CD14-positive monocyte (primary cell): Measurements from ENCODE around the gene SNX25. TPM values are rescaled to one million over a fixed set of nuclear protein-coding genes. Genes with fewer than 3 reads are reported as not detected.

Experiments
- DNase-seq, 3 donors: peaks; one replicate each; pipeline ENCODE4 v3.0.0-alpha.2; 2011 to 2022
- H2AFZ ChIP-seq: 2 replicates; pipeline ENCODE4 v1.6.0; 2012; ENCODE audit warnings: mild to moderate bottlenecking, low read depth, low read length, inconsistent platforms; ENCODE audit not compliant: insufficient read depth, poor library complexity, severe bottlenecking
- H3K27ac ChIP-seq, 2 donors: 1 replicate in 1 of 2; 2 replicates in 1 of 2; pipeline ENCODE4 v1.5.1; 2012 to 2013; ENCODE audit warnings: low read length in 2 of 2, control low read depth in 1 of 2, inconsistent platforms in 1 of 2, low read depth in 1 of 2, mild to moderate bottlenecking in 1 of 2
- H3K27me3 ChIP-seq, 2 donors: one replicate each; pipeline versions ENCODE4 v1.6.0 to v1.6.1; 2011 to 2013; ENCODE audit warnings: low read length in 2 of 2; ENCODE audit not compliant: control insufficient read depth in 2 of 2, insufficient read depth in 2 of 2
- H3K36me3 ChIP-seq, 2 donors: replicated peaks in 1 of 2; 1 replicate in 1 of 2; 2 replicates in 1 of 2; pipeline versions ENCODE4 v1.5.1 to v1.6.1; 2012 to 2013; ENCODE audit warnings: low read length in 2 of 2, control low read depth in 1 of 2, inconsistent platforms in 1 of 2, mild to moderate bottlenecking in 1 of 2; ENCODE audit not compliant: insufficient read depth in 2 of 2, control insufficient read depth in 1 of 2
- H3K4me1 ChIP-seq, 2 donors: 1 replicate in 1 of 2; 2 replicates in 1 of 2; pipeline versions ENCODE4 v1.5.1 to v1.6.1; 2012 to 2013; ENCODE audit warnings: low read length in 2 of 2, control low read depth in 1 of 2, inconsistent platforms in 1 of 2, mild to moderate bottlenecking in 1 of 2, moderate library complexity in 1 of 2; ENCODE audit not compliant: insufficient read depth in 2 of 2, control insufficient read depth in 1 of 2
- H3K4me2 ChIP-seq: replicated peaks from 2 replicates; pipeline ENCODE3; 2012; ENCODE audit warnings: low read length, moderate library complexity, mild to moderate bottlenecking; ENCODE audit not compliant: poor library complexity, severe bottlenecking; ENCODE audit errors: extremely low read depth
- H3K4me3 ChIP-seq, 3 experiments: fragments of 200-600 bp in 1 of 3; sonication (generic) in 1 of 3; replicated peaks in 1 of 3; 1 replicate in 2 of 3; 2 replicates in 1 of 3; pipeline ENCODE4 v1.5.1; 2011 to 2013; ENCODE audit warnings: low read length in 3 of 3, mild to moderate bottlenecking in 3 of 3, control low read depth in 2 of 3, low read depth in 2 of 3, inconsistent platforms in 1 of 3, moderate library complexity in 1 of 3
- H3K79me2 ChIP-seq: 2 replicates; pipeline ENCODE4 v1.6.0; 2012; ENCODE audit warnings: mild to moderate bottlenecking, control low read depth, inconsistent platforms, low read length, moderate library complexity; ENCODE audit not compliant: insufficient read depth
- H3K9ac ChIP-seq: 2 replicates; pipeline ENCODE4 v1.6.0; 2017; ENCODE audit warnings: low read length, mild to moderate bottlenecking; ENCODE audit not compliant: insufficient read depth, poor library complexity, severe bottlenecking
- H3K9me3 ChIP-seq, 2 donors: replicated peaks in 1 of 2; 1 replicate in 1 of 2; 2 replicates in 1 of 2; pipeline versions ENCODE4 v1.5.1 to v1.6.1; 2012 to 2013; ENCODE audit warnings: low read length in 2 of 2, control low read depth in 1 of 2; ENCODE audit not compliant: control insufficient read depth in 1 of 2, insufficient read depth in 1 of 2
- H4K20me1 ChIP-seq: 2 replicates; pipeline ENCODE4 v1.6.0; 2012; ENCODE audit warnings: mild to moderate bottlenecking, low read length, control low read depth, moderate library complexity; ENCODE audit not compliant: insufficient read depth
- H3K27ac Mint-ChIP-seq, 7 donors: one replicate each; pipeline ENCODE4 v1.8.0; 2020; ENCODE audit warnings: mild to moderate bottlenecking in 7 of 7, mixed read lengths in 7 of 7, moderate library complexity in 6 of 7, inconsistent platforms in 2 of 7
- H3K27me3 Mint-ChIP-seq, 3 donors: one replicate each; pipeline ENCODE4 v1.8.0; 2021 to 2022; ENCODE audit warnings: low read depth in 3 of 3, mild to moderate bottlenecking in 3 of 3, mixed read lengths in 3 of 3, moderate library complexity in 3 of 3, inconsistent platforms in 1 of 3
- H3K36me3 Mint-ChIP-seq, 2 donors: one replicate each; pipeline ENCODE4 v1.8.0; 2020; ENCODE audit warnings: mixed read lengths in 2 of 2, inconsistent platforms in 1 of 2, mild to moderate bottlenecking in 1 of 2
- H3K4me1 Mint-ChIP-seq: one replicate; pipeline ENCODE4 v1.8.0; 2020; ENCODE audit warnings: mild to moderate bottlenecking, mixed read lengths
- H3K4me3 Mint-ChIP-seq, 2 donors: one replicate each; pipeline ENCODE4 v1.8.0; 2020; ENCODE audit warnings: mild to moderate bottlenecking in 2 of 2, mixed read lengths in 2 of 2, moderate library complexity in 1 of 2
- H3K9me3 Mint-ChIP-seq, 7 donors: one replicate each; pipeline ENCODE4 v1.8.0; 2020 to 2022; ENCODE audit warnings: mixed read lengths in 7 of 7, mild to moderate bottlenecking in 6 of 7, moderate library complexity in 6 of 7, inconsistent platforms in 2 of 7
- CTCF ChIP-seq: fragments of 200-600 bp; IDR thresholded peaks from one replicate; pipeline ENCODE4 v1.8.0; 2022; ENCODE audit warnings: antibody characterized with exemption, mild to moderate bottlenecking
- WGBS: methylation state at CpG from one replicate; pipeline ENCODE4 v1.1.5; 2013; ENCODE audit warnings: missing lambda C conversion rate; ENCODE audit not compliant: insufficient coverage; 5-methylcytosine and 5-hydroxymethylcytosine counted together
- intact Hi-C, 2 donors: fragments of 100-400 bp; cut with micrococcal nuclease; formaldehyde crosslinking; loops; one replicate each; pipeline versions ENCODE4 v1.15.0 to v1.15.1; 2023
- polyA plus RNA-seq, 3 donors: library from polyadenylated mRNA; depleted of rRNA in 1 of 3; unstranded in 2 of 3; stranded (reverse) in 1 of 3; fragments of 300-500 nt in 2 of 3; fragments of >200 nt in 1 of 3; fragmentation: Illumina TruSeq in 2 of 3; gene quantifications; 1 replicate in 2 of 3; 2 replicates in 1 of 3; pipeline ENCODE4 v1.2.3, GENCODE V29; 2012 to 2021

SNX25 gene
- polyA plus RNA-seq, 3 donors = 0.31 to 0.40 (median 0.36) TPM

DNA sequence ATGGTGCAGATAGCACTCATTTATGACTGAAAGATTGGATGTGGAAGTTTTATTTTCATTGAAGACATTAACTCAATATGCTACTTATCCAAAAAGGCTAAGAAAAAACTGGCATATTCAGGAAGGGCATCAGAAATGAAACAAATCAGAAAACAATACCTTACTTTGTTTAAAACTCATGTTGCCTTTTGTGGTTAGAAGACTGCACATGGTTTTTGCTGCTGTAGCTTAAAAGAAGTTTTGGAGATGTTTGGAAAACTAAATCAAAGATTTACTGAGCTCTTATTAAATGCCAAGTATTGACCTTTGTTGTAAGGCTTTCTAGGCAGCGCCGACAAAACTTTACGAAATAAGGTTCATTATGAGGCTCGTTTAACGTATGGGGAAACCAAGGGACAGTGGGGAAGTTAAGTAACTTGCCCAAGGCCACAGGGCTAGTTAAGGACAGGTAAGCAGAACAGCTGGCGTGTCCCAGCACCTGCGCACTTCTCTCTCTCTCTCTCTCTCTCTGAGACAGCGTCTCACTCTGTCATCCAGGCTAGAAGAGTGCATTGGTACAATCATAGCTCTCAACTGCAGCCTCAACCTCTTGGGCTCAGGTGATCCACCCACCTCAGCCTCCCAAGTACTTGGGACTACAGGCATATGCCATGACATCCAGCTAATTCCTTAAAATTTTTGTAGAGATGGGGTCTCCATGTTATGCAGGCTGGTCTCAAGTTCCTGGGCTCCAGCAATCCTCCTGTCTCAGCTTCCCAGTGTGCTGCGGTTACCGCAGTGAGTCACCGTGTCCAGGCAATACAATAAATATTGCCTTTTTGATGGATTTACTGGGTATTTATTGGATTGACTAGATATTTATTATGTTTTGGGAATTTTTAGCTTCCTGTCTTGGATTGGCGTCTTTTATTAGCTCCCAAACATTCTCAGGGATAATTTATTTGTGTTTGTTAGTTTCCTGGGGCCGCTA, 170.2 kb downstream of the SNX25 start:
- Mint-ChIP-seq H3K9me3 (peaks cover 3 to 14% (median 8%) of the 10 kb centered on the region in 7 donors), H3K27ac (no peak overlapping the region), H3K4me3 (no peak overlapping the region), H3K4me1 (peaks cover under 1% of the 10 kb centered on the region), H3K36me3 (no peaks in the 10 kb centered on the region), H3K27me3 (peaks cover 13 to 22% (median 20%) of the 10 kb centered on the region in 3 donors)
- Histone ChIP-seq H2AFZ (no peak overlapping the region), H3K9me3 (peaks cover 0 to 8% of the 10 kb centered on the region in 2 donors), H3K79me2 (no peaks in the 10 kb centered on the region), H3K4me3 (no peak overlapping the region), H3K4me2 (no peak overlapping the region), H3K9ac (no peak overlapping the region), H3K4me1 (no peaks in the 10 kb centered on the region), H3K36me3 (no peaks in the 10 kb centered on the region), H4K20me1 (no peaks in the 10 kb centered on the region), H3K27me3 (peaks cover 11 to 15% of the 10 kb centered on the region in 2 donors), H3K27ac (no peak overlapping the region)
- intact Hi-C loops = no loop called here
- DNase-seq = no peak
- 95% methylated on average over 6 of the region's 13 CpGs for WGBS
- no peak for TF ChIP-seq CTCF

DNA sequence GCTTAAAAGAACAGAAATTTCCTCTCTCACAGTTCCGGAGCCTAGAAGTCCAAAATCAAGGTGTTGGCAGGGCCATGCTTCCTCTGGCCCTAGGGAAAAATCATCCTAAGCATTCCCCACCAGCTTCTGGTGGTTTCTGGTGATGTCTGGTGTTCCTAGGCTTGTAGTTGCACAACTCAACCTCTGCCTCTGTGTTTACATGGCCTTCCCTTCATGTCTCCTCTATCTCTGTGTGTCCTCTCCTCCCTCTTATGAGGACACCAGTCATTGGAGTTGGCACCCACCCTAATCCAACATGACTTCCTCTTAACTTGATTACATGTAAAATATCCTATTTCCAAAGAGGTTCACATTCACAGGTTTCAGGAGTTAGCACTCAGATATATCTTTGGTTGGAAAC, 170.9 kb downstream of the SNX25 start:
- peaks cover 16 to 20% of the 10 kb centered on the region in 2 donors for H3K27me3 ChIP-seq
- no peak overlapping the region for H3K4me2 ChIP-seq
- H3K27ac ChIP-seq = no peak overlapping the region
- H4K20me1 ChIP-seq = no peaks in the 10 kb centered on the region
- H3K27me3 Mint-ChIP-seq = peaks cover 19 to 28% (median 26%) of the 10 kb centered on the region in 3 donors
- no peak overlapping the region for H2AFZ ChIP-seq
- H3K4me3 Mint-ChIP-seq = no peak overlapping the region
- H3K9me3 ChIP-seq = peaks cover 0 to 8% of the 10 kb centered on the region in 2 donors
- H3K27ac Mint-ChIP-seq = no peak overlapping the region
- peaks cover 0 to 3% of the 10 kb centered on the region in 2 donors for H3K4me1 ChIP-seq
- no peak overlapping the region for H3K9ac ChIP-seq
- H3K9me3 Mint-ChIP-seq = peaks cover 3 to 15% (median 8%) of the 10 kb centered on the region in 7 donors
- no peak overlapping the region for H3K4me3 ChIP-seq
- no peaks in the 10 kb centered on the region for H3K79me2 ChIP-seq
- TF ChIP-seq CTCF = no peak
- no peaks in the 10 kb centered on the region for H3K36me3 ChIP-seq
- no peak for DNase-seq
- H3K4me1 Mint-ChIP-seq = peaks cover 8% of the 10 kb centered on the region
- no peaks in the 10 kb centered on the region for H3K36me3 Mint-ChIP-seq
- intact Hi-C loops = no loop called here
- WGBS = no CpG with 5 or more reads among the region's 1 CpG
